B cell (primary cell): ENCODE results near the gene PDCD5.

Source experiments
- CTCF ChIP-seq: fragments of 200-600 bp; IDR thresholded peaks from one replicate; pipeline ENCODE4 v1.8.0; 2022; ENCODE audit warnings: antibody characterized with exemption, mild to moderate bottlenecking
- EZH2 ChIP-seq: IDR thresholded peaks from 2 replicates; pipeline ENCODE4 v1.6.1; 2012; ENCODE audit warnings: borderline replicate concordance, low read depth, mild to moderate bottlenecking, moderate library complexity, low read length; ENCODE audit not compliant: insufficient read depth, poor library complexity, severe bottlenecking

DNA sequence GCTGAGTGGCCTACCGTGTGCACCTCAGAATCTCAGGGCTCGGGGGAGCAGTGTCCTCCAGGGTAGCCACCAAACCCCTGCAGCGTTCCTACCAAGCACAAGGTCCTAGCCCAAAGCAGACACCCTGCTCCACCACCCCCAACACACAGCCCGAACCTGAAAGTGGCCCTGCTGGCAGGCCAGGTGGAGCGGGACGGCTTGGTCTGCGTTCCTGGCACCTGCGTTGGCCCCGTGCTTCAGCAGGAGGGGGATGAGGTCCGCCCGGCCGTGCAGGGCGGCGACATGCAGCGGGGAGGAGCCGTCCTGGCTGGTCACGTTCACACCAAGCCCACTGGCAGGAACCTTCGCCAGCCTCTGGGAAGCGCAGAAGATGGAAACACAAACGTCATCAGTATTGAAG, 26.5 kb downstream of the PDCD5 start:
- no peak for TF ChIP-seq CTCF
- TF ChIP-seq EZH2 = no peak
